HG02870 (cell line): ENCODE results near the gene FBXL7.

Experiments used
- ATAC-seq: cut with Tn5 transposase; IDR thresholded peaks from one replicate; pipeline ENCODE4 v1.9.1; 2021; ENCODE audit warnings: mild to moderate bottlenecking, moderate library complexity; ENCODE audit not compliant: unreplicated experiment

The FBXL7 gene

DNA sequence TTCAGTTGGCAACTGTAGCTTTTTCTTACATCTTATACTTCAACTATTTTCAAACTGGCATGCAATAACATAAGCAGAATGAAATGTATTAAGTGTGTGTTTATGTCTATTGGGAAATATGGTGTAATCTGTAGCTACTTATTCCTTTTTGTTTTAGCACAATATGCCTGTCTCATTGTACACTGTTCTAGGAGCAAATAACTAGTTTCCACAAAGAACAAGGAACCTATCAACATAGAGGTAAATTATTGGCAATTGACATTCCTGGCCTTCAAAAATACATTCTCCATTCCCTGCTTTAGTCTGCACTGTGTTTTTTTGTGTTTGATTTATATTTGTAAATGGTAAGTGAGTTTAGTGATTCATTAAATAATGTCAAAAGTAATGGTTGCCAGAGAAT lies 75.7 kb downstream of the FBXL7 start:
- no peak for ATAC-seq

DNA sequence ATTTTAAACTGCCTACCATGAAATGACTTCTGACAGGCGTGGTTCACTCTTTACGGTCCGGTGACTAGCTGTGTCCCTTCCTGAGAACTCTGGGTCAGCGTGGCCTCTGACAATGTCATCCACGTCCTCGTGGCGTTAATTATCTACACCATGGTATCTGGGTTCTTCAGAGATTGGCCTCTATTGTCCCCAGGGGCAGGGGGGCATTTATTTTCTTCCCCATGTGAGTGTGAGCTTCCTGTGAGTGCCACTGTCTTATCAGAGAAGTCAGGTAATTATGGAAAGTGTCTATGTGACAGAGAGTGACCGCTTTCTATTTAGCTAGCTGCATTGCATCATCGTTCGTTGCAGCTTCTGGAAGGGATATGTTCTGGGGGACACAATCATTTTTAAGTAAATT lies 77.2 kb downstream of the FBXL7 start:
- no peak for ATAC-seq

GRCh38 chr5:15577831-15578230 lies 77.9 kb downstream of the FBXL7 start:
- no peak for ATAC-seq

GRCh38 chr5:15579193-15579990 lies 79.4 kb downstream of the FBXL7 start:
- ATAC-seq: no peak

DNA sequence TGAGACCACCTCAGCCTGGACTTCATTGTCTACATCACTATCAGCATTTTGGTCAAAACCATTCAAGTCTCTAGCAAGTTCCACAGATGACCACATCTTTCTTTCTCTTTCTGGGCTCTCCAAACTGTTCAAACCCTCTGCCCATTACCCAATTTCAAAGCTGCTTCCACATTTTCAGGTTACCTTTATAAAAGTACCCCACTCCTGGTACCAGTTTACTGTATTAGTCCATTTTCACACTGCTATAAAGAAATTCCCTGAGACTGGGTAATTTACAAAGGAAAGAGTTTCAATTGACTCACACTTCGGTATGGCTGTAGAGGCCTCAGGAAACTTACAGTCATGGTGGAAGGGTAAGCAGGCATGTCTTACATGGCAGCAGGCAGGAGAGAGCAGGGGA lies 84.5 kb downstream of the FBXL7 start:
- ATAC-seq: no peak

- ATAC-seq: no peak
Measured at GRCh38 chr5:15585128-15585527, 85.1 kb downstream of the FBXL7 start.

GRCh38 chr5:15585841-15586591 lies 86.0 kb downstream of the FBXL7 start:
- ATAC-seq: no peak

GRCh38 chr5:15587916-15588315 lies 87.9 kb downstream of the FBXL7 start:
- no peak for ATAC-seq

DNA sequence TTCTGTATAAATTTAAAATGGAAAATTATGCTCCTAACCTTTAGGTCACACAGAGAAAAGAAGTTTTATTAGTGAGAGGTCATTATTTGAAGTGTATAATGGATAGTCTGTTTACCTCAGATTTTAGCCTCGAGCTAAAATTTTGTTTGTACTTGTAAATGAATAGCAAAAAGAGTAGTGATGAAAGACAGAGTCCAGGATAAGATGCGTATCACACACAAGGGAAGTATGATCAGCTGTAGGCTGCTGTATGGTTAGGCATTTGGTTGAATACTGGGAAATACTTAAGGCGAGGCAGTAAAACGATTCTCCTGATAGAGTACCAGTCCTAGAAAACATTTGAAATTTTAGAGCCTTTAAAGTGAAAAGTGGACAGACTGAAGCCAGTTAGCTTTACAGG lies 92.7 kb downstream of the FBXL7 start:
- no peak for ATAC-seq

DNA sequence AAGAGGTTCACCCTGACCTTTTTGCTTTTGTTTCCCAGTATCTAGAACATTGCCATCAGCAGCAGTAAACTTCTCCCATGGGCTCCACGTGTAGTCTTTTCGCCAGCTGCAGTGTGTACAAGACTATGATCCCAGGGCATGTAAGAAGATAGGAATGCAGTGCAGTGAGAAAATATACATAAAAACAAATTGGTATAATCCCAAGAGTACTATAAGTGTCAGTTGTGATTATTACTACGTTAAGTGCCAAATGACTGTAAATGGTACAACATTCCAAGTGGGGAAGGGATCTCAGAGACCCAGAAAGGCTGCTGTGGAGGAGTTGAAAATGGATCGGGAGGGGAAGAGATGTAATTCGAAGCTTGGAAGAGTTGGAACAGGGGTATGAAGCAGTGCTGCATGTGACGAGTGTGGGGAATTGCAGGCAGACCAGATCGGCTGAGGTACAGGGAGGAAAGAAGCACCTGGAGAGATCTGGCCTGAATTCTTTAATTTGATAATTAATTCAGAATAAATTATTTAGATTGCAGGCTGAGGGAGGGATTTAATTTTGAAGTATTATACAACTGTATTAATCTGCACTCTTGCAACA lies 95.1 kb downstream of the FBXL7 start:
- ATAC-seq: no peak

DNA sequence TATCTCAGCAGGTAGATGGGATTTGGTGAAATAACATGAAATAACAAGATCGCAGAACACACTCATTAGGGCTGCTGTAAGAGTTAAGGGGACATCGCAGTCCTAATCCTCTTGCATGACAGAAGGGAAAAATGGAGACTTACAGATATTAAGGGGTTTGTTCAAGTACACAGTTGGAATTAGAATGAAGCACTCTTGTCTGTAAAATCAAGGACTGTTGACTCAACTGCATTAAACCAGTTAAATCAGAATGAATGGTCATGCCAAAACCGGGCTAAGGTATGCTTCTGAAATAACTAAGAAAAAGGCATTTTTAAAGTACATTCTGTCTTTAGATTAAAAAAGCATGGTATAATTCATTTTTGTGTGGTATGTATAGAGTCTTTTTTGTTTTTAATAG lies 95.9 kb downstream of the FBXL7 start:
- no peak for ATAC-seq

- ATAC-seq: no peak
Measured at GRCh38 chr5:15596936-15597335, 97.0 kb downstream of the FBXL7 start.

DNA sequence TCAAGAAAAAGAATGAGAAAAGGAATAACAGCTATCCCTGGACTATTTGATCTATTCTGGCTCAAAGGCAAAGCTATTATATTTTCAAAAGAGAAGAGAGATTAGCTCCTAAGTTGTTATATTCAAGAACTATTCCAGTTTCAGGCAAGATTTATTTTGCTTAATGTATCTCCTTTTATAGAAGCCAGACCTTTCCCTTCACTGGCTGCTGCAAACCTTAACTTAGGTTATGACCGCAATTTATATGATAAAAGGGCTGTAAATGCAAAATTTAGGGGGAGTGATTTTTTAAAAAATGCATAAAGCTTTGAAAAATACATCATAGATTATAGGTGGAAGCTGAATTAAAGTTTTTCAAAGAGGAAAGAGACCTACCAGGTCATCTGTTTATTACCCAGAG lies 97.8 kb downstream of the FBXL7 start:
- no peak for ATAC-seq

DNA sequence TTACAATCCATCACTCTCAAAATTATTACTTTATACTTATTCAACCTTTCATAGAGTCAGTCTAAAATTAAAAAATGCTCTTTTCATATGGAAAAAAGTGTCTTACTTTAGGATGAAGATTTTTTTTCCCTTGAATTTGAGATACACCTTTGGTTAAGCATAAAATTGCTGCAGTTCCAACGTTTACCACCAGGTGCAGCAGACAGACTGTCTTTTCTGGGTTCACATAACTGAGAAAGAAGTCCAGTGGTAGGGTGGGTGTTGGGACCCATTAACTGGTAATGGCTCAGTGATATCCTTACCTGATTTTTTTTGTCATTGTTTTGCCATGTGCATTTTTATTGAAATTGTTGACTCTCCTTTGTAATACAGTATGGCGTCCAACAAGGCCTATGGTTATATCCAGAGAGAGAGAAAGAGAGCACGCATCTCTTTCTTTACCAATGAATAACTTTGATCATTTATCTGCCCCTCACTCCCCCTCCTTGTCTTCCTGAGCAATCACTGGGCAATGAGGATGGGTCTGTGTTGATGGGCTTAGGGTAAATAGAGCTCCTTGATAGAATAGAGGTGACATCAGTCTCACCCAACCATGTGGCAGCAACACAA lies 98.4 kb downstream of the FBXL7 start:
- no peak for ATAC-seq

- ATAC-seq: no peak
Measured at GRCh38 chr5:15600035-15600434, 100.1 kb downstream of the FBXL7 start.

DNA sequence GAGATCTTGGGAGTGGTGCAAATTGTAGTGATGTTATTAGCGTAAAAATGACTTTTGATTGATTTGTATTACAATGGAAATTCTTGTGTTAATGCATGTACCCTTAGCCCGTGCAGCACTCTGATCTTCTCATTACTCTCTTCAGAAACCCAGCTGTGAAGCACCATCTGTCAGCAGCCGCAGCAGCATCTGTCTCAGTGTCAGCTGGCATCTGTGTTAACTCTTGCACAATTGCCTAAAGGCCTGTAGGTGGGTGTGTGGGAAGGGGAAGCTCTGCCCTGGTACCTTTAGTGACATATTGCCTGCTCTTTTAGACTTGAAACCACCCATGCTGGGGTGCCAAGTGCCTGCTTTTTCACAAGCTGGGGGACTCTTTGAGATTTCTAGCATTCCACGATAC lies 101.3 kb downstream of the FBXL7 start:
- no peak for ATAC-seq

GRCh38 chr5:15601853-15602252 lies 101.9 kb downstream of the FBXL7 start:
- no peak for ATAC-seq

DNA sequence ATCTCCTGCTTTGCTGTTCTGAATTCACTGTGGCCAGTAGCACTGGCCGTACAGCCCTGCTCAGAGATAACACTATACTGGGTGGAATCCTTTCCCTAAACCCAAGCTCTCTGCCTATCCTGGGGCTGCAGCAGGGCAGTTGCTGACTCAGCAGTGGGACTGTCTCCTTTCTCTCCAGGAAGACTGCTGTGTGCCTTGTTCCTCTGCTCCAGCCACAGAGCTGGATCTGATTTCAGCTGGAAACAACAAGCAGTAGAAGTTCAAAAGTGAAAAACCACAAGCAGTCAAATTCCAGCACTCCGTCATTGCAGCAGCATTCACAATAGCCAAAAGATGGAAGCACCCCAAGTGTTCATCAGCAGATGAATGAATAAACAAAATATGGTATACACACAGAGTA lies 105.0 kb downstream of the FBXL7 start:
- ATAC-seq: no peak

DNA sequence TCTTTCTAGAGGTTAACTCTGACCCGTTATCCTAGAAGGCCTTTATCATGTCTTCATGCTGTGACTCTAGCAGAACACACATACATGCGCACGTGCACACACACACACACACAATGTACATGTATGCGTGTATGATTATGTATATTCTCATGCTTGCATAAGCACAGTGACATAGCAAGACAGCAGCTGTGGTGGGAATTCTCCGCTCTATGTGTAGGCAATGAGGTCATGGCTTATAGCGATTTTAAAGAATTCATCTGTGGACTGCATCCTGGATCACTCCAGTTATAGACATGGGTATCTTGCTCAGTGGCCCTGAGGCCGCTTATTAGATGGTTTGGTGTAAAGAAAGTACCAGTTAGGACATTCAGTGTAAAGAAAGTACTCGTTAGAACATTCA lies 106.2 kb downstream of the FBXL7 start:
- no peak for ATAC-seq

GRCh38 chr5:15607076-15607475 lies 107.1 kb downstream of the FBXL7 start:
- no peak for ATAC-seq

DNA sequence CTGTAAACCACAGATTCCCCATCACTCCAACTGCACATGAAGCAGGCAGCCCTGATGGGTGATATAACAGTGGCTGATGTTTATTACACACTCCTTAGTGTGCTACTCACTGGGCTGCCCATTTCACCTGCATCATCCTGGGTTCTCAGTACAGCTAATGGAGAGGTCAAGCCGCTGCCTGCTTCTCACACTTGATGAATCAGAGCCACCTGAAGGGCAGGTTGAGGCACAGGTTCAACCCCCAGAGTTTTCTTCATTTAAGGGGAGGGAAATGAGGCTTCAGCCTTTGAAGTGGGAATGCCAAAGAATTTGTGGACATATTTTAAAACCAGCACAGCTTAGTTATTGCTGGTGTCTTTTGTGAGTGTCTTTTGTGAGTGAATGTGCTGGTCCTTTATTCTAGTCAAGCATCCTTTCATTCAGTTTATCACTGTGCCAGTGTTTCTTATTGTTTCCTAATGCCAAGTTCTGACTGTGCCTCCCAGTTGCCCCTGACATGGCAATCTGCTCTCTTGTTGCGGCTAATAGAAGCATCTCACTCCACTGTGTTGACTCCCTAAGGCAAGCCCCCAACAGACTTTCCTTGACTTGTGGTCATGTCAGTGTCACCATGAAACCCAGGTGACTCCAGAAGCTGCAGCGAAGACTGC lies 109.2 kb downstream of the FBXL7 start:
- ATAC-seq: no peak
